Mesenchymal stem cell (in vitro differentiated cells and primary cell): ENCODE data around the gene EXD2. TPM values are rescaled to one million over a fixed set of nuclear protein-coding genes. Genes with fewer than 3 reads are reported as not detected.

Source experiments
- DNase-seq: peaks from one replicate; pipeline ENCODE4 v3.0.0-alpha.2; 2013
- H2AFZ ChIP-seq: one replicate; pipeline ENCODE4 v1.6.1; 2013; ENCODE audit warnings: low read depth, mild to moderate bottlenecking, control low read depth, inconsistent platforms, low read length, moderate library complexity
- H2AK5ac ChIP-seq: 2 replicates; pipeline ENCODE4 v1.6.1; 2013; ENCODE audit warnings: low read length, moderate library complexity, mild to moderate bottlenecking, inconsistent platforms; ENCODE audit not compliant: severe bottlenecking
- H2BK120ac ChIP-seq: one replicate; pipeline ENCODE4 v1.6.1; 2013; ENCODE audit warnings: low read depth, mild to moderate bottlenecking, inconsistent platforms, low read length, moderate library complexity
- H2BK12ac ChIP-seq, 2 experiments: one replicate each; pipeline ENCODE4 v1.6.1; 2013; ENCODE audit warnings: inconsistent platforms in 2 of 2, low read length in 2 of 2, mild to moderate bottlenecking in 2 of 2, moderate library complexity in 2 of 2, control low read depth in 1 of 2
- H2BK15ac ChIP-seq: one replicate; pipeline ENCODE4 v1.6.1; 2013; ENCODE audit warnings: mild to moderate bottlenecking, low read depth, inconsistent platforms; ENCODE audit not compliant: poor library complexity, severe bottlenecking
- H2BK5ac ChIP-seq: 2 replicates; pipeline ENCODE4 v1.6.1; 2013; ENCODE audit warnings: low read depth, mild to moderate bottlenecking, low read length, control low read depth, inconsistent platforms; ENCODE audit not compliant: poor library complexity, severe bottlenecking
- H3K14ac ChIP-seq, 2 experiments: one replicate each; pipeline ENCODE4 v1.6.1; 2013; ENCODE audit warnings: inconsistent platforms in 2 of 2, low read length in 2 of 2, control low read depth in 1 of 2, mild to moderate bottlenecking in 1 of 2, moderate library complexity in 1 of 2
- H3K18ac ChIP-seq, 2 experiments: one replicate each; pipeline ENCODE4 v1.6.1; 2013; ENCODE audit warnings: inconsistent platforms in 2 of 2, low read length in 2 of 2, control low read depth in 1 of 2, low read depth in 1 of 2, mild to moderate bottlenecking in 1 of 2
- H3K23ac ChIP-seq, 2 experiments: one replicate each; pipeline ENCODE4 v1.6.1; 2013; ENCODE audit warnings: inconsistent platforms in 2 of 2, low read length in 2 of 2, mild to moderate bottlenecking in 2 of 2, moderate library complexity in 2 of 2, control low read depth in 1 of 2
- H3K27ac ChIP-seq: 2 replicates; pipeline ENCODE4 v1.5.1; 2013; ENCODE audit warnings: mild to moderate bottlenecking, moderate library complexity, low read length, control low read depth, inconsistent platforms; ENCODE audit not compliant: poor library complexity, severe bottlenecking
- H3K27me3 ChIP-seq, 2 experiments: 2 replicates each; pipeline versions ENCODE4 v1.6.1 to v1.7.0; 2013; ENCODE audit warnings: low read length in 2 of 2, mild to moderate bottlenecking in 2 of 2, moderate library complexity in 2 of 2, control low read depth in 1 of 2, inconsistent platforms in 1 of 2; ENCODE audit not compliant: control insufficient read depth in 1 of 2, insufficient read depth in 1 of 2
- H3K36me3 ChIP-seq, 2 experiments: 2 replicates each; pipeline versions ENCODE4 v1.6.1 to v1.7.0; 2013; ENCODE audit warnings: low read length in 2 of 2, control low read depth in 1 of 2, inconsistent platforms in 1 of 2, low read depth in 1 of 2, mild to moderate bottlenecking in 1 of 2; ENCODE audit not compliant: insufficient read depth in 2 of 2, control insufficient read depth in 1 of 2
- H3K4ac ChIP-seq, 2 experiments: one replicate each; pipeline ENCODE4 v1.6.1; 2013; ENCODE audit warnings: inconsistent platforms in 2 of 2, low read length in 2 of 2, mild to moderate bottlenecking in 2 of 2, moderate library complexity in 2 of 2, control low read depth in 1 of 2, low read depth in 1 of 2
- H3K4me1 ChIP-seq: 2 replicates; pipeline ENCODE4 v1.6.1; 2013; ENCODE audit warnings: low read depth, low read length, control low read depth; ENCODE audit not compliant: control insufficient read depth, insufficient read depth
- H3K4me2 ChIP-seq: 2 replicates; pipeline ENCODE4 v1.6.1; 2013; ENCODE audit warnings: low read length, mild to moderate bottlenecking, inconsistent platforms; ENCODE audit not compliant: poor library complexity, severe bottlenecking
- H3K4me3 ChIP-seq, 2 experiments: 2 replicates each; pipeline versions ENCODE4 v1.5.1 to v1.7.0; 2013; ENCODE audit warnings: low read length in 2 of 2, mild to moderate bottlenecking in 2 of 2, control low read depth in 1 of 2, low read depth in 1 of 2; ENCODE audit not compliant: insufficient read depth in 1 of 2
- H3K79me1 ChIP-seq: replicated peaks from 2 replicates; pipeline ENCODE4 v1.6.1; 2013; ENCODE audit warnings: mild to moderate bottlenecking, control low read depth, low read length, inconsistent platforms; ENCODE audit not compliant: poor library complexity, severe bottlenecking
- H3K9ac ChIP-seq: 2 replicates; pipeline ENCODE4 v1.7.0; 2013; ENCODE audit warnings: mild to moderate bottlenecking, low read length, moderate library complexity
- H3K9me3 ChIP-seq: 2 replicates; pipeline ENCODE4 v1.7.0; 2013; ENCODE audit warnings: mild to moderate bottlenecking, low read length; ENCODE audit not compliant: control insufficient read depth
- H4K8ac ChIP-seq: one replicate; pipeline ENCODE4 v1.6.1; 2013; ENCODE audit warnings: inconsistent platforms, mild to moderate bottlenecking, low read length, moderate library complexity
- H4K91ac ChIP-seq: one replicate; pipeline ENCODE4 v1.6.1; 2013; ENCODE audit warnings: mild to moderate bottlenecking, low read length, inconsistent platforms
- WGBS: methylation state at CpG from one replicate; pipeline ENCODE4 v1.1.7; 2013; ENCODE audit warnings: mixed read lengths; 5-methylcytosine and 5-hydroxymethylcytosine counted together
- polyA plus RNA-seq, 2 experiments: library from polyadenylated mRNA; stranded (reverse); fragments of 200-250 nt; gene quantifications; one replicate each; pipeline ENCODE4 v1.2.3, GENCODE V29; 2013

Gene EXD2, protein sequence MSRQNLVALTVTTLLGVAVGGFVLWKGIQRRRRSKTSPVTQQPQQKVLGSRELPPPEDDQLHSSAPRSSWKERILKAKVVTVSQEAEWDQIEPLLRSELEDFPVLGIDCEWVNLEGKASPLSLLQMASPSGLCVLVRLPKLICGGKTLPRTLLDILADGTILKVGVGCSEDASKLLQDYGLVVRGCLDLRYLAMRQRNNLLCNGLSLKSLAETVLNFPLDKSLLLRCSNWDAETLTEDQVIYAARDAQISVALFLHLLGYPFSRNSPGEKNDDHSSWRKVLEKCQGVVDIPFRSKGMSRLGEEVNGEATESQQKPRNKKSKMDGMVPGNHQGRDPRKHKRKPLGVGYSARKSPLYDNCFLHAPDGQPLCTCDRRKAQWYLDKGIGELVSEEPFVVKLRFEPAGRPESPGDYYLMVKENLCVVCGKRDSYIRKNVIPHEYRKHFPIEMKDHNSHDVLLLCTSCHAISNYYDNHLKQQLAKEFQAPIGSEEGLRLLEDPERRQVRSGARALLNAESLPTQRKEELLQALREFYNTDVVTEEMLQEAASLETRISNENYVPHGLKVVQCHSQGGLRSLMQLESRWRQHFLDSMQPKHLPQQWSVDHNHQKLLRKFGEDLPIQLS
- polyA plus RNA-seq (2013, experiment 1 of 2) = 14.8 TPM
- polyA plus RNA-seq (2013, experiment 2 of 2) = 14.9 TPM

- Histone ChIP-seq H3K27ac (no peak within 1 kb of the TSS), H3K79me1 (peaks cover 12% of the 10 kb centered on the region), H2AK5ac (no peak within 1 kb of the TSS), H2BK120ac (no peak within 1 kb of the TSS), H2BK12ac (peak within 1 kb of the TSS in 1 of 2 experiments; percentile 83), H2BK5ac (no peak within 1 kb of the TSS), H2BK15ac (no peak within 1 kb of the TSS), H4K8ac (peak within 1 kb of the TSS; percentile 96), H3K27me3 (no peaks in the 10 kb centered on the region), H3K23ac (peak within 1 kb of the TSS in 1 of 2 experiments; percentile 80), H3K4me2 (peak within 1 kb of the TSS; percentile 46), H3K4me3 (peak within 1 kb of the TSS; percentile 92 to 94), H3K36me3 (no peaks in the 10 kb centered on the region), H3K9ac (peak within 1 kb of the TSS; percentile 91), H3K14ac (peak within 1 kb of the TSS in 1 of 2 experiments; percentile 97), H4K91ac (peak within 1 kb of the TSS; percentile 37), H3K4me1 (peaks cover 2% of the 10 kb centered on the region), H3K18ac (peak within 1 kb of the TSS; percentile 72 to 98), H3K4ac (peak within 1 kb of the TSS; percentile 39 to 93), H2AFZ (peak within 1 kb of the TSS; percentile 91), H3K9me3 (no peaks in the 10 kb centered on the region)
- under 1% methylated on average over 55 of the region's 58 CpGs for WGBS
- peak; percentile 77 for DNase-seq
Observed at GRCh38 chr14:69191340-69192111, at the start of gene EXD2. Gene EXD2 (plus strand): TSS chr14:69191498. CDS start chr14:69209471, 17,973 bp downstream.

DNA sequence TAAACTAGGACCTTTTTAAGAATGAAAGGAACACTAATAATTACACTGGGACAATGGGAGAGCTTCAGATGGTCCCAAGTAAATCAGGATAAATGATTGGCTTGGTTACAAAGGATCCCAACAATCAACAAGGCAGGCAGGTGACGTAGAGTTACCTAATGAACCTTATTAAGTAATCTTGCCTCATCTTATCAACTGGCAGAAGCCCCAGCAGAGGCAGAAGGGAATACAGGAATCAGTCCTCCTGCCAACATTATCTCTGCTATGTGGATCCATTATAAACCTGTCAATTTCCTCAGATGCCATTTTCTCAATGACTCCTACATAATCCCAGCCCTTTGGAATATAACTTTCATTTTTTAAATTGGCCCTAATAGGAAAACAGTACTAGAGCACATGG lies 49.7 kb upstream of the EXD2 start:
- DNase-seq = no peak
- Histone ChIP-seq H3K27ac (no peak overlapping the region), H3K9ac (no peak overlapping the region), H3K4me2 (no peak overlapping the region), H3K9me3 (no peaks in the 10 kb centered on the region), H4K8ac (no peak overlapping the region), H2AK5ac (no peak overlapping the region), H3K36me3 (peaks cover 0 to 15% of the 10 kb centered on the region in 2 experiments), H3K4me3 (no peak overlapping the region), H2BK5ac (no peak overlapping the region), H2AFZ (no peak overlapping the region), H3K14ac (no peak overlapping the region), H3K27me3 (no peaks in the 10 kb centered on the region), H3K23ac (no peak overlapping the region), H2BK15ac (no peak overlapping the region), H4K91ac (no peak overlapping the region), H3K4me1 (peaks cover 3% of the 10 kb centered on the region), H3K79me1 (peaks cover 16% of the 10 kb centered on the region), H2BK120ac (no peak overlapping the region), H3K18ac (no peak overlapping the region), H3K4ac (no peak overlapping the region), H2BK12ac (no peak overlapping the region)
- WGBS = 94% methylated on average over 1 of the region's 1 CpG

GRCh38 chr14:69142101-69142500 lies 49.2 kb upstream of the EXD2 start:
- no peak overlapping the region for H3K4me2 ChIP-seq
- no peaks in the 10 kb centered on the region for H3K9me3 ChIP-seq
- H2BK120ac ChIP-seq = no peak overlapping the region
- no peak for DNase-seq
- 92% methylated on average over 5 of the region's 5 CpGs for WGBS
- no peak overlapping the region for H4K8ac ChIP-seq
- H2AK5ac ChIP-seq = no peak overlapping the region
- peaks cover 3% of the 10 kb centered on the region for H3K4me1 ChIP-seq
- peaks cover 15% of the 10 kb centered on the region for H3K79me1 ChIP-seq
- H3K4me3 ChIP-seq = no peak overlapping the region
- peaks cover 0 to 20% of the 10 kb centered on the region in 2 experiments for H3K36me3 ChIP-seq
- no peak overlapping the region for H4K91ac ChIP-seq
- H3K9ac ChIP-seq = no peak overlapping the region
- no peak overlapping the region for H3K14ac ChIP-seq
- no peak overlapping the region for H3K18ac ChIP-seq
- no peak overlapping the region for H2BK12ac ChIP-seq
- H3K23ac ChIP-seq = no peak overlapping the region
- no peak overlapping the region for H3K27ac ChIP-seq
- H2AFZ ChIP-seq = no peak overlapping the region
- no peak overlapping the region for H2BK15ac ChIP-seq
- H3K27me3 ChIP-seq = no peaks in the 10 kb centered on the region
- no peak overlapping the region for H3K4ac ChIP-seq
- H2BK5ac ChIP-seq = no peak overlapping the region
